Endothelial cell of umbilical vein (primary cell): ENCODE measurements around the gene KRT77.

ENCODE experiments used
- CTCF ChIP-seq, 2 donors: IDR thresholded peaks; 1 replicate in 1 of 2; 2 replicates in 1 of 2; pipeline ENCODE4 v1.5.1; 2011; ENCODE audit warnings: low read length in 2 of 2, mild to moderate bottlenecking in 2 of 2, moderate library complexity in 2 of 2, control low read depth in 1 of 2, inconsistent platforms in 1 of 2, low read depth in 1 of 2; ENCODE audit not compliant: insufficient read depth in 1 of 2; ENCODE audit errors: extremely low read depth in 1 of 2
- MAX ChIP-seq: IDR thresholded peaks from 2 replicates; pipeline ENCODE4 v1.6.1; 2011; ENCODE audit not compliant: insufficient read depth, insufficient read length
- POLR2A ChIP-seq: IDR thresholded peaks from 2 replicates; pipeline ENCODE4 v1.6.1; 2012; ENCODE audit warnings: low read depth, mild to moderate bottlenecking, control low read depth, low read length

- TF ChIP-seq CTCF (IDR thresholded peaks at IDR 0.05; ENCODE audit: extremely low read depth in 1 of 2, insufficient read depth in 1 of 2, low read depth in 1 of 2, low read length in 2 of 2) (no peak), POLR2A (no peak), MAX (no peak)
Observed at GRCh38 chr12:52697058-52697582, 6.2 kb downstream of the KRT77 start.
